BE2C (cell line): ENCODE data around the gene CACNA1D.

Experiments used
- DNase-seq: peaks from one replicate; pipeline ENCODE4 v3.0.0-alpha.2; 2020
- H3K27me3 ChIP-seq: fragments of 250-450 bp; sonication (Bioruptor Pico); 2 replicates; pipeline ENCODE4 v1.5.1; 2020; ENCODE audit warnings: mild to moderate bottlenecking
- H3K36me3 ChIP-seq: fragments of 250-450 bp; sonication (Bioruptor Pico); 2 replicates; pipeline ENCODE4 v1.5.1; 2020; ENCODE audit warnings: mild to moderate bottlenecking
- H3K4me1 ChIP-seq: fragments of 250-450 bp; sonication (Bioruptor Pico); 2 replicates; pipeline ENCODE4 v1.5.1; 2020
- H3K4me3 ChIP-seq: 2 replicates; pipeline ENCODE4 v1.5.1; 2011; ENCODE audit warnings: low read depth, low read length
- H3K9me3 ChIP-seq: fragments of 250-450 bp; sonication (Bioruptor Pico); 2 replicates; pipeline ENCODE4 v1.5.1; 2020
- TF ChIP-seq, protein P1 (sequence below): IDR thresholded peaks from 2 replicates; pipeline ENCODE4 v1.5.1; 2012; ENCODE audit warnings: mild to moderate bottlenecking, low read depth, low read length

CACNA1D gene

GRCh38 chr3:53726643-53727042 is 232.2 kb downstream of the CACNA1D start:
- H3K4me3 ChIP-seq: no peak overlapping the region
- H3K36me3 ChIP-seq: no peaks in the 10 kb centered on the region
- H3K27me3 ChIP-seq: no peaks in the 10 kb centered on the region
- no peaks in the 10 kb centered on the region for H3K9me3 ChIP-seq
- TF ChIP-seq, protein P1, sequence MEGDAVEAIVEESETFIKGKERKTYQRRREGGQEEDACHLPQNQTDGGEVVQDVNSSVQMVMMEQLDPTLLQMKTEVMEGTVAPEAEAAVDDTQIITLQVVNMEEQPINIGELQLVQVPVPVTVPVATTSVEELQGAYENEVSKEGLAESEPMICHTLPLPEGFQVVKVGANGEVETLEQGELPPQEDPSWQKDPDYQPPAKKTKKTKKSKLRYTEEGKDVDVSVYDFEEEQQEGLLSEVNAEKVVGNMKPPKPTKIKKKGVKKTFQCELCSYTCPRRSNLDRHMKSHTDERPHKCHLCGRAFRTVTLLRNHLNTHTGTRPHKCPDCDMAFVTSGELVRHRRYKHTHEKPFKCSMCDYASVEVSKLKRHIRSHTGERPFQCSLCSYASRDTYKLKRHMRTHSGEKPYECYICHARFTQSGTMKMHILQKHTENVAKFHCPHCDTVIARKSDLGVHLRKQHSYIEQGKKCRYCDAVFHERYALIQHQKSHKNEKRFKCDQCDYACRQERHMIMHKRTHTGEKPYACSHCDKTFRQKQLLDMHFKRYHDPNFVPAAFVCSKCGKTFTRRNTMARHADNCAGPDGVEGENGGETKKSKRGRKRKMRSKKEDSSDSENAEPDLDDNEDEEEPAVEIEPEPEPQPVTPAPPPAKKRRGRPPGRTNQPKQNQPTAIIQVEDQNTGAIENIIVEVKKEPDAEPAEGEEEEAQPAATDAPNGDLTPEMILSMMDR: no peak
- H3K4me1 ChIP-seq: no peaks in the 10 kb centered on the region
- no peak for DNase-seq

GRCh38 chr3:53728606-53729005 is 234.2 kb downstream of the CACNA1D start:
- TF ChIP-seq, protein P1: no peak
- no peaks in the 10 kb centered on the region for H3K27me3 ChIP-seq
- DNase-seq: no peak
- no peaks in the 10 kb centered on the region for H3K4me1 ChIP-seq
- no peaks in the 10 kb centered on the region for H3K36me3 ChIP-seq
- no peaks in the 10 kb centered on the region for H3K9me3 ChIP-seq
- no peak overlapping the region for H3K4me3 ChIP-seq

DNA sequence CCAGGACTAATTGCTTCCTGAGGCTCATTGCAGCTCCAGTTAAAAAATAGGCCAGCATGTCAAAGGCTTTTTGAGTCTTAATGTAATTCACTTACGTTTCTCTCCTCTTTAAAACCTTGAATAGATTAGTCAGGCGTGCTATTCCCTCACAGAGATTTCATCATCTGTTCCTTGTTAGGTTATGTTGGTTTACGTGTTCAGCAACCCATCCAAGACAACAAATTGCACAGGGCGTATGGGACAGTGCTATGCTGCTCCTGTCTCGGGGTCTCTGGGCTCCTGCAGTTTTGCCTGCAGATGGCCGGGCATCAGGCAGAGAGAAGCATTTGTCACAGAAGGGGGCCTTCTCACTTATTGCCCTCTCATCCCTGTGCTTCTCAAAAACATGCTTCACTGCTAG is 234.7 kb downstream of the CACNA1D start:
- no peak overlapping the region for H3K4me3 ChIP-seq
- H3K9me3 ChIP-seq: no peaks in the 10 kb centered on the region
- no peaks in the 10 kb centered on the region for H3K36me3 ChIP-seq
- TF ChIP-seq, protein P1: no peak
- no peaks in the 10 kb centered on the region for H3K27me3 ChIP-seq
- DNase-seq: no peak
- H3K4me1 ChIP-seq: no peaks in the 10 kb centered on the region

DNA sequence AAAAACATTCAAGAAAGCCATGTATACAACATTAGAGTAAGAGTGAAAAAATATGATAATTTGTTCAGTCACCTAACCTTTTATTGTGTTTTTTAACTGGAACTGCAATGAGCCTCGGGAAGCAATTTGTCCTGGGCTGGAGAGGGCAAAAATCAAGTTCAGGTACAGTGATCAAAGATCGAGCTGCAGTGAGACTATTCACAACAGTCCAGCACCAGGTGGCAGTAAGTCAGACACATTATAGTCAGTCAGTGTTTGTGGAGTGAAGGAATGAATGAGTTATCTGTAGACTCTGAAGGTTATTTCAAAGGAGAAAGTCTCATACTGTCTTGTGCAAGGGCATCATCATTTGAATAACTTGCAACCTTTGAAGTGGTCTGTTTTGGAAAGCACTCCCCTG is 235.2 kb downstream of the CACNA1D start:
- H3K9me3 ChIP-seq: no peaks in the 10 kb centered on the region
- TF ChIP-seq, protein P1: no peak
- no peaks in the 10 kb centered on the region for H3K4me1 ChIP-seq
- no peaks in the 10 kb centered on the region for H3K36me3 ChIP-seq
- H3K27me3 ChIP-seq: no peaks in the 10 kb centered on the region
- H3K4me3 ChIP-seq: no peak overlapping the region
- no peak for DNase-seq

DNA sequence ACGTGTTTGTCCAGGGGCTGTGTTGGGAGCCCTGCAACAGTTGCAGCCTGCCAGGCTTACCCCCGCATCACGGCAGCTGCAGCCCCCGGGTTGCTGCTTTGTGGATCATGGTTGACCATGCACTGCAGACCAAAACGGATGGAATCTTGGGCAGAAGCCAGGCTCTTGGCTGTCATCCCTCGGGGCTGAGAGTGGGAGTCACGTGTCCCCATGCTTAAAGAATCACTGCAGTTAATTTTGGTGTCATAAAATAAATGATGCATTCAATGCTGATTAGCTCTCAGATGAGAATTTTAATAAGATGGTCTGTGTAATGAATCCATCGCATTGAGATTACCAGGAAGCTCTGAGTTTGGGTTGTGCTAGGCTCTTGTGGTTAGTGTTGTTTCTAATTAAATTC is 236.2 kb downstream of the CACNA1D start:
- TF ChIP-seq, protein P1: no peak
- peak; percentile 33 for DNase-seq
- H3K9me3 ChIP-seq: no peaks in the 10 kb centered on the region
- no peak overlapping the region for H3K4me3 ChIP-seq
- no peaks in the 10 kb centered on the region for H3K36me3 ChIP-seq
- H3K27me3 ChIP-seq: no peaks in the 10 kb centered on the region
- no peaks in the 10 kb centered on the region for H3K4me1 ChIP-seq

GRCh38 chr3:53731934-53732624 is 237.7 kb downstream of the CACNA1D start:
- DNase-seq: no peak
- no peaks in the 10 kb centered on the region for H3K36me3 ChIP-seq
- H3K27me3 ChIP-seq: no peaks in the 10 kb centered on the region
- no peaks in the 10 kb centered on the region for H3K4me1 ChIP-seq
- no peak overlapping the region for H3K4me3 ChIP-seq
- no peaks in the 10 kb centered on the region for H3K9me3 ChIP-seq
- TF ChIP-seq, protein P1: no peak
